WTC11 (cell line): ENCODE measurements around the gene MAP6D1. TPM values are rescaled to one million over a fixed set of nuclear protein-coding genes. Genes with fewer than 3 reads are reported as not detected.

ENCODE experiments used
- ATAC-seq: fragments of 200-7000 bp; cut with Tn5 transposase; 2 replicates; pipeline ENCODE4 v1.10.0; 2021; ENCODE audit warnings: mild to moderate bottlenecking, moderate library complexity
- CTCF ChIA-PET: fragments of 300-600 bp; sonication (Branson Sonifier 250); formaldehyde crosslinking; loops from one replicate; lab custom pipeline; 2021; ENCODE audit warnings: antibody characterized with exemption; lab: Charles Lee
- POLR2A ChIA-PET: fragments of 350-600 bp; sonication (Branson Sonifier 250); formaldehyde crosslinking; loops from one replicate; lab custom pipeline; 2021; ENCODE audit warnings: antibody characterized with exemption; lab: Charles Lee
- DNase-seq: peaks from one replicate; pipeline ENCODE4 v3.0.0; 2021; ENCODE audit warnings: low spot score
- H3K27ac Mint-ChIP-seq: 2 replicates; pipeline ENCODE4 v1.8.0; 2021; ENCODE audit warnings: mixed read lengths
- H3K27me3 Mint-ChIP-seq: 2 replicates; pipeline ENCODE4 v1.8.0; 2021; ENCODE audit warnings: low read depth, mild to moderate bottlenecking, moderate library complexity, mixed read lengths
- H3K36me3 Mint-ChIP-seq: 2 replicates; pipeline ENCODE4 v1.8.0; 2021; ENCODE audit warnings: mixed read lengths
- H3K4me1 Mint-ChIP-seq: 2 replicates; pipeline ENCODE4 v1.8.0; 2022; ENCODE audit warnings: mixed read lengths
- H3K4me3 Mint-ChIP-seq: 2 replicates; pipeline ENCODE4 v1.8.0; 2021; ENCODE audit warnings: mild to moderate bottlenecking, moderate library complexity, mixed read lengths
- H3K9me3 Mint-ChIP-seq: 2 replicates; pipeline ENCODE4 v1.8.0; 2021; ENCODE audit warnings: mixed read lengths
- ATF1 ChIP-seq: sonication (generic); formaldehyde crosslinking; IDR thresholded peaks from 2 replicates; pipeline ENCODE4 v1.8.1; 2023; ENCODE audit warnings: mild to moderate bottlenecking, moderate library complexity, missing genetic modification reagents
- CDX4 ChIP-seq: fragments of 250-450 bp; sonication (Bioruptor Pico); IDR thresholded peaks from 2 replicates; pipeline ENCODE4 v1.9.0; 2021; ENCODE audit warnings: moderate library complexity, mild to moderate bottlenecking, inconsistent platforms, borderline replicate concordance
- CREM ChIP-seq: sonication (generic); formaldehyde crosslinking; IDR thresholded peaks from 2 replicates; pipeline ENCODE4 v1.8.1; 2022; ENCODE audit warnings: mild to moderate bottlenecking, missing genetic modification reagents, moderate library complexity
- ELF4 ChIP-seq: sonication (generic); formaldehyde crosslinking; IDR thresholded peaks from 2 replicates; pipeline ENCODE4 v1.8.1; 2022; ENCODE audit warnings: low read depth, mild to moderate bottlenecking, moderate library complexity, missing genetic modification reagents
- ESRRA ChIP-seq: sonication (generic); formaldehyde crosslinking; IDR thresholded peaks from 2 replicates; pipeline ENCODE4 v1.8.1; 2022; ENCODE audit warnings: mild to moderate bottlenecking, missing genetic modification reagents, borderline replicate concordance
- FOXJ3 ChIP-seq: sonication (generic); formaldehyde crosslinking; IDR thresholded peaks from 2 replicates; pipeline ENCODE4 v1.9.0; 2021; ENCODE audit warnings: missing genetic modification reagents, mild to moderate bottlenecking, borderline replicate concordance
- HMGA2 ChIP-seq: fragments of 250-450 bp; sonication (Bioruptor Pico); IDR thresholded peaks from 2 replicates; pipeline ENCODE4 v1.4.0; 2021; ENCODE audit warnings: mild to moderate bottlenecking, moderate library complexity
- JUN ChIP-seq: sonication (generic); formaldehyde crosslinking; IDR thresholded peaks from 2 replicates; pipeline ENCODE4 v1.8.0; 2023; ENCODE audit warnings: mild to moderate bottlenecking, missing genetic modification reagents
- KAT7 ChIP-seq: sonication (generic); formaldehyde crosslinking; IDR thresholded peaks from 2 replicates; pipeline ENCODE4 v1.8.1; 2023; ENCODE audit warnings: missing genetic modification reagents, mild to moderate bottlenecking, borderline replicate concordance
- STAT6 ChIP-seq: sonication (generic); formaldehyde crosslinking; conservative IDR thresholded peaks from 2 replicates; pipeline ENCODE4 v1.8.1; 2023; ENCODE audit warnings: mild to moderate bottlenecking, low read depth, missing genetic modification reagents, moderate library complexity
- ZNF263 ChIP-seq: sonication (generic); formaldehyde crosslinking; IDR thresholded peaks from 2 replicates; pipeline ENCODE4 v1.8.1; 2022; ENCODE audit warnings: low read depth, mild to moderate bottlenecking, moderate library complexity, missing genetic modification reagents
- ZNF317 ChIP-seq: sonication (generic); formaldehyde crosslinking; IDR thresholded peaks from 2 replicates; pipeline ENCODE4 v1.8.1; 2023; ENCODE audit warnings: low read depth, mild to moderate bottlenecking, moderate library complexity, missing genetic modification reagents, borderline replicate concordance
- ZNF416 ChIP-seq: fragments of 250-450 bp; sonication (Bioruptor Pico); IDR thresholded peaks from 2 replicates; pipeline ENCODE4 v1.9.0; 2021; ENCODE audit warnings: mild to moderate bottlenecking, inconsistent platforms
- total RNA-seq: library from RNA; stranded (reverse); gene quantifications from 3 replicates; pipeline ENCODE4 v1.2.3, GENCODE V29; 2021
- TF ChIP-seq, protein P1 (sequence below): sonication (generic); formaldehyde crosslinking; IDR thresholded peaks from 2 replicates; pipeline ENCODE4 v1.8.1; 2023; ENCODE audit warnings: mild to moderate bottlenecking, missing genetic modification reagents, borderline replicate concordance
- TF ChIP-seq, protein P2 (sequence below): sonication (generic); formaldehyde crosslinking; IDR thresholded peaks from 2 replicates; pipeline ENCODE4 v1.8.0; 2022; ENCODE audit warnings: mild to moderate bottlenecking, missing genetic modification reagents
- TF ChIP-seq, protein P3 (sequence below): sonication (generic); formaldehyde crosslinking; IDR thresholded peaks from 2 replicates; pipeline ENCODE4 v1.8.0; 2022; ENCODE audit warnings: mild to moderate bottlenecking, missing genetic modification reagents
- TF ChIP-seq, protein P4 (sequence below): sonication (generic); formaldehyde crosslinking; IDR thresholded peaks from 2 replicates; pipeline ENCODE4 v1.8.0; 2023; ENCODE audit warnings: missing genetic modification reagents, mild to moderate bottlenecking, borderline replicate concordance

The MAP6D1 gene
- total RNA-seq, 1 experiment from 2014 or later: 6.3 TPM

GRCh38 chr3:183774631-183775030 is 50.7 kb downstream of the MAP6D1 start:
- ATAC-seq (no peak), DNase-seq (no peak)
- Mint-ChIP-seq H3K27ac (no peak overlapping the region), H3K4me3 (no peak overlapping the region), H3K9me3 (peaks cover 7% of the 10 kb centered on the region), H3K27me3 (no peaks in the 10 kb centered on the region), H3K4me1 (no peaks in the 10 kb centered on the region), H3K36me3 (peaks cover 81% of the 10 kb centered on the region)
- TF ChIP-seq HMGA2 (CRISPR knock-in tag) (no peak), CDX4 (no peak), KAT7 (CRISPR knock-in tag) (no peak), STAT6 (no peak), JUN (no peak), ELF4 (CRISPR knock-in tag) (no peak), CREM (CRISPR knock-in tag) (no peak), ZNF416 (CRISPR knock-in tag) (no peak), FOXJ3 (CRISPR knock-in tag) (no peak), ZNF263 (no peak), ZNF317 (CRISPR knock-in tag) (no peak), ATF1 (CRISPR knock-in tag) (no peak), ESRRA (no peak)
- TF ChIP-seq, protein P1, sequence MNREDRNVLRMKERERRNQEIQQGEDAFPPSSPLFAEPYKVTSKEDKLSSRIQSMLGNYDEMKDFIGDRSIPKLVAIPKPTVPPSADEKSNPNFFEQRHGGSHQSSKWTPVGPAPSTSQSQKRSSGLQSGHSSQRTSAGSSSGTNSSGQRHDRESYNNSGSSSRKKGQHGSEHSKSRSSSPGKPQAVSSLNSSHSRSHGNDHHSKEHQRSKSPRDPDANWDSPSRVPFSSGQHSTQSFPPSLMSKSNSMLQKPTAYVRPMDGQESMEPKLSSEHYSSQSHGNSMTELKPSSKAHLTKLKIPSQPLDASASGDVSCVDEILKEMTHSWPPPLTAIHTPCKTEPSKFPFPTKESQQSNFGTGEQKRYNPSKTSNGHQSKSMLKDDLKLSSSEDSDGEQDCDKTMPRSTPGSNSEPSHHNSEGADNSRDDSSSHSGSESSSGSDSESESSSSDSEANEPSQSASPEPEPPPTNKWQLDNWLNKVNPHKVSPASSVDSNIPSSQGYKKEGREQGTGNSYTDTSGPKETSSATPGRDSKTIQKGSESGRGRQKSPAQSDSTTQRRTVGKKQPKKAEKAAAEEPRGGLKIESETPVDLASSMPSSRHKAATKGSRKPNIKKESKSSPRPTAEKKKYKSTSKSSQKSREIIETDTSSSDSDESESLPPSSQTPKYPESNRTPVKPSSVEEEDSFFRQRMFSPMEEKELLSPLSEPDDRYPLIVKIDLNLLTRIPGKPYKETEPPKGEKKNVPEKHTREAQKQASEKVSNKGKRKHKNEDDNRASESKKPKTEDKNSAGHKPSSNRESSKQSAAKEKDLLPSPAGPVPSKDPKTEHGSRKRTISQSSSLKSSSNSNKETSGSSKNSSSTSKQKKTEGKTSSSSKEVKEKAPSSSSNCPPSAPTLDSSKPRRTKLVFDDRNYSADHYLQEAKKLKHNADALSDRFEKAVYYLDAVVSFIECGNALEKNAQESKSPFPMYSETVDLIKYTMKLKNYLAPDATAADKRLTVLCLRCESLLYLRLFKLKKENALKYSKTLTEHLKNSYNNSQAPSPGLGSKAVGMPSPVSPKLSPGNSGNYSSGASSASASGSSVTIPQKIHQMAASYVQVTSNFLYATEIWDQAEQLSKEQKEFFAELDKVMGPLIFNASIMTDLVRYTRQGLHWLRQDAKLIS (CRISPR knock-in tag): no peak
- TF ChIP-seq, protein P2, sequence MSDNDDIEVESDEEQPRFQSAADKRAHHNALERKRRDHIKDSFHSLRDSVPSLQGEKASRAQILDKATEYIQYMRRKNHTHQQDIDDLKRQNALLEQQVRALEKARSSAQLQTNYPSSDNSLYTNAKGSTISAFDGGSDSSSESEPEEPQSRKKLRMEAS (CRISPR knock-in tag): no peak
- TF ChIP-seq, protein P3, sequence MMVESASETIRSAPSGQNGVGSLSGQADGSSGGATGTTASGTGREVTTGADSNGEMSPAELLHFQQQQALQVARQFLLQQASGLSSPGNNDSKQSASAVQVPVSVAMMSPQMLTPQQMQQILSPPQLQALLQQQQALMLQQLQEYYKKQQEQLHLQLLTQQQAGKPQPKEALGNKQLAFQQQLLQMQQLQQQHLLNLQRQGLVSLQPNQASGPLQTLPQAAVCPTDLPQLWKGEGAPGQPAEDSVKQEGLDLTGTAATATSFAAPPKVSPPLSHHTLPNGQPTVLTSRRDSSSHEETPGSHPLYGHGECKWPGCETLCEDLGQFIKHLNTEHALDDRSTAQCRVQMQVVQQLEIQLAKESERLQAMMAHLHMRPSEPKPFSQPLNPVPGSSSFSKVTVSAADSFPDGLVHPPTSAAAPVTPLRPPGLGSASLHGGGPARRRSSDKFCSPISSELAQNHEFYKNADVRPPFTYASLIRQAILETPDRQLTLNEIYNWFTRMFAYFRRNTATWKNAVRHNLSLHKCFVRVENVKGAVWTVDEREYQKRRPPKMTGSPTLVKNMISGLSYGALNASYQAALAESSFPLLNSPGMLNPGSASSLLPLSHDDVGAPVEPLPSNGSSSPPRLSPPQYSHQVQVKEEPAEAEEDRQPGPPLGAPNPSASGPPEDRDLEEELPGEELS (CRISPR knock-in tag): no peak
- TF ChIP-seq, protein P4, sequence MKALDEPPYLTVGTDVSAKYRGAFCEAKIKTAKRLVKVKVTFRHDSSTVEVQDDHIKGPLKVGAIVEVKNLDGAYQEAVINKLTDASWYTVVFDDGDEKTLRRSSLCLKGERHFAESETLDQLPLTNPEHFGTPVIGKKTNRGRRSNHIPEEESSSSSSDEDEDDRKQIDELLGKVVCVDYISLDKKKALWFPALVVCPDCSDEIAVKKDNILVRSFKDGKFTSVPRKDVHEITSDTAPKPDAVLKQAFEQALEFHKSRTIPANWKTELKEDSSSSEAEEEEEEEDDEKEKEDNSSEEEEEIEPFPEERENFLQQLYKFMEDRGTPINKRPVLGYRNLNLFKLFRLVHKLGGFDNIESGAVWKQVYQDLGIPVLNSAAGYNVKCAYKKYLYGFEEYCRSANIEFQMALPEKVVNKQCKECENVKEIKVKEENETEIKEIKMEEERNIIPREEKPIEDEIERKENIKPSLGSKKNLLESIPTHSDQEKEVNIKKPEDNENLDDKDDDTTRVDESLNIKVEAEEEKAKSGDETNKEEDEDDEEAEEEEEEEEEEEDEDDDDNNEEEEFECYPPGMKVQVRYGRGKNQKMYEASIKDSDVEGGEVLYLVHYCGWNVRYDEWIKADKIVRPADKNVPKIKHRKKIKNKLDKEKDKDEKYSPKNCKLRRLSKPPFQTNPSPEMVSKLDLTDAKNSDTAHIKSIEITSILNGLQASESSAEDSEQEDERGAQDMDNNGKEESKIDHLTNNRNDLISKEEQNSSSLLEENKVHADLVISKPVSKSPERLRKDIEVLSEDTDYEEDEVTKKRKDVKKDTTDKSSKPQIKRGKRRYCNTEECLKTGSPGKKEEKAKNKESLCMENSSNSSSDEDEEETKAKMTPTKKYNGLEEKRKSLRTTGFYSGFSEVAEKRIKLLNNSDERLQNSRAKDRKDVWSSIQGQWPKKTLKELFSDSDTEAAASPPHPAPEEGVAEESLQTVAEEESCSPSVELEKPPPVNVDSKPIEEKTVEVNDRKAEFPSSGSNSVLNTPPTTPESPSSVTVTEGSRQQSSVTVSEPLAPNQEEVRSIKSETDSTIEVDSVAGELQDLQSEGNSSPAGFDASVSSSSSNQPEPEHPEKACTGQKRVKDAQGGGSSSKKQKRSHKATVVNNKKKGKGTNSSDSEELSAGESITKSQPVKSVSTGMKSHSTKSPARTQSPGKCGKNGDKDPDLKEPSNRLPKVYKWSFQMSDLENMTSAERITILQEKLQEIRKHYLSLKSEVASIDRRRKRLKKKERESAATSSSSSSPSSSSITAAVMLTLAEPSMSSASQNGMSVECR: no peak
- CTCF ChIA-PET: no interaction called here
- POLR2A ChIA-PET: no interaction called here
